Neural progenitor cell (in vitro differentiated cells): ENCODE data around the gene PRSS21. TPM values are rescaled to one million over a fixed set of nuclear protein-coding genes. Genes with fewer than 3 reads are reported as not detected.
A peak's percentile ranks its signal among the peaks of the same experiment; 100 is the strongest.

Source experiments
- DNase-seq: peaks from one replicate; pipeline ENCODE4 v3.0.0-alpha.2; 2016; ENCODE audit warnings: low spot score
- H2AFZ ChIP-seq: fragments of 200-600 bp; sonication (generic); replicated peaks from 2 replicates; pipeline ENCODE4 v1.6.1; 2016; ENCODE audit warnings: antibody characterized with exemption
- H3F3A ChIP-seq: fragments of 200-600 bp; sonication (generic); 2 replicates; pipeline ENCODE4 v1.6.1; 2016; ENCODE audit warnings: antibody characterized with exemption, low read depth
- H3K27ac ChIP-seq: fragments of 200-600 bp; sonication (generic); 2 replicates; pipeline ENCODE4 v1.5.1; 2016; ENCODE audit warnings: mild to moderate bottlenecking
- H3K27me3 ChIP-seq: fragments of 200-600 bp; sonication (generic); 2 replicates; pipeline ENCODE4 v1.6.1; 2016; ENCODE audit warnings: mild to moderate bottlenecking, moderate library complexity
- H3K36me3 ChIP-seq: fragments of 200-600 bp; sonication (generic); 2 replicates; pipeline ENCODE4 v1.5.1; 2016
- H3K4me1 ChIP-seq: fragments of 200-600 bp; sonication (generic); 2 replicates; pipeline ENCODE4 v1.6.1; 2016; ENCODE audit warnings: mixed run types
- H3K4me2 ChIP-seq: fragments of 200-600 bp; sonication (generic); 2 replicates; pipeline ENCODE4 v1.6.1; 2016
- H3K4me3 ChIP-seq: fragments of 200-600 bp; sonication (generic); 2 replicates; pipeline ENCODE4 v1.5.1; 2016
- H3K79me2 ChIP-seq: fragments of 200-600 bp; sonication (generic); 2 replicates; pipeline ENCODE4 v1.6.1; 2016; ENCODE audit warnings: low read depth
- H3K9ac ChIP-seq: fragments of 200-600 bp; sonication (generic); 2 replicates; pipeline ENCODE4 v1.6.1; 2016
- H3K9me3 ChIP-seq: fragments of 200-600 bp; sonication (generic); 2 replicates; pipeline ENCODE4 v1.5.1; 2016; ENCODE audit warnings: low read depth
- H4K20me1 ChIP-seq: fragments of 200-600 bp; sonication (generic); 2 replicates; pipeline ENCODE4 v1.6.1; 2016; ENCODE audit warnings: low read depth
- H3K27ac Mint-ChIP-seq: 3 replicates; pipeline ENCODE4 v1.8.0; 2021; ENCODE audit warnings: mixed read lengths
- H3K27me3 Mint-ChIP-seq: 2 replicates; pipeline ENCODE4 v1.8.0; 2022; ENCODE audit warnings: low read depth, mild to moderate bottlenecking, inconsistent platforms, moderate library complexity, mixed read lengths; ENCODE audit not compliant: insufficient read depth
- H3K36me3 Mint-ChIP-seq: 3 replicates; pipeline ENCODE4 v1.8.0; 2021; ENCODE audit warnings: mixed read lengths
- H3K4me1 Mint-ChIP-seq: 3 replicates; pipeline ENCODE4 v1.8.0; 2021; ENCODE audit warnings: mixed read lengths
- H3K4me3 Mint-ChIP-seq: 3 replicates; pipeline ENCODE4 v1.8.0; 2021; ENCODE audit warnings: mild to moderate bottlenecking, moderate library complexity, mixed read lengths
- H3K9me3 Mint-ChIP-seq: 3 replicates; pipeline ENCODE4 v1.8.0; 2020; ENCODE audit warnings: mixed read lengths
- CTCF ChIP-seq: fragments of 200-600 bp; sonication (generic); IDR thresholded peaks from 2 replicates; pipeline ENCODE4 v1.5.1; 2017; ENCODE audit warnings: antibody characterized with exemption, mild to moderate bottlenecking
- EZH2 ChIP-seq: fragments of 200-600 bp; sonication (generic); IDR thresholded peaks from 2 replicates; pipeline ENCODE4 v1.6.1; 2017; ENCODE audit warnings: antibody characterized with exemption, mild to moderate bottlenecking, moderate library complexity
- EZH2phosphoT487 ChIP-seq: fragments of 200-600 bp; sonication (generic); IDR thresholded peaks from 2 replicates; pipeline ENCODE4 v1.6.1; 2017; ENCODE audit warnings: antibody characterized with exemption
- total RNA-seq: library from RNA; depleted of rRNA; stranded (reverse); fragments of >200 nt; gene quantifications from 2 replicates; pipeline ENCODE4 v1.2.3, GENCODE V29; 2015; ENCODE audit warnings: low replicate concordance

PRSS21 gene
- total RNA-seq, 1 donor from 2014 or later: not detected

DNA sequence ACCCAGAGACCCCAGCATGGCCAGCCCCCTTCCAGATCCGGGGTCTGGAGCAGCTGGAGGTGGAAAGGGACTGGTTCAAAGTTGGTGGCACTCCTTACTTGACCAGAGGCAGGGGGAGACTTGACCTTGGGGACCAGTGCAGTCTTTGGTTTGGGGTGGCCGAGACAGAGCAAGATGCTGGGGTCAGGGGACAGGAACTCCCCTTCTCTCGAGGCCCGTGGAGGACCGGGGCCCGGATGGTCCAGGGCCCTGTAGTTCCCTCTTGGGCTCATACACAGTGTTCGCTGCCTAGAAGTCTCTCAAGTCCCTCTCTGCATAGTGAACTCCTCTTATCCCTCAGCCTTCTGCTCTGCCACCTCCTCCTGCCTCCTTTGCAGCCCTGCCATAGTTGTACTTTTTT, 29.1 kb upstream of the PRSS21 start:
- Mint-ChIP-seq H3K36me3 (no peaks in the 10 kb centered on the region), H3K4me3 (no peak overlapping the region), H3K27ac (no peak overlapping the region), H3K9me3 (no peaks in the 10 kb centered on the region), H3K4me1 (peaks cover 20% of the 10 kb centered on the region), H3K27me3 (no peaks in the 10 kb centered on the region)
- TF ChIP-seq EZH2phosphoT487 (no peak), CTCF (no peak), EZH2 (no peak)
- no peak overlapping the region for H3K27ac ChIP-seq
- H3K36me3 ChIP-seq: no peaks in the 10 kb centered on the region
- H4K20me1 ChIP-seq: no peaks in the 10 kb centered on the region
- no peak overlapping the region for H3K4me3 ChIP-seq
- no peak for DNase-seq
- peaks cover 14% of the 10 kb centered on the region for H3K4me1 ChIP-seq
- peaks cover 7% of the 10 kb centered on the region for H3F3A ChIP-seq
- H3K79me2 ChIP-seq: no peaks in the 10 kb centered on the region
- H3K9me3 ChIP-seq: no peaks in the 10 kb centered on the region
- H2AFZ ChIP-seq: peak overlapping the region; percentile 50
- peaks cover 8% of the 10 kb centered on the region for H3K27me3 ChIP-seq
- no peak overlapping the region for H3K9ac ChIP-seq
- peak overlapping the region; percentile 61 for H3K4me2 ChIP-seq

DNA sequence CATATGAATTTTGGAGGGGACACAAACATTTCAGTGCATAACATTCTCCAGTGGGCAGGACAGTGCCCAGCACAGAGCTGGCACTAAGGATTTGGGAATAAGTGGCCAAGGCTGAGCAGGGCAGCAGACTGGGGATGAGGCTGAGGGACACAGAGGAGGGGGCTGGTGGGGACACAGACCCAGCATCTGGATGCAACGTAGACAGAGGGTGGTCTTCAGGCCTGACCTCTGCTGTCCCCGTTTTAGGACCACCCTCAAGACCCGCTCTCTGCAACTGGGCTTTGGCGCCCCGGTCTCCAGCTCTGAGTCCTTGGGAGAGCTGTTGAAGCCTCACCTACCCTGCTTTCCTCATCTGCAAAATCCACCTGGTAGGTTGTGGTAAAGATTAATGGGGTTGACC, 26.4 kb upstream of the PRSS21 start:
- no peaks in the 10 kb centered on the region for H3K9me3 ChIP-seq
- Mint-ChIP-seq H3K9me3 (no peaks in the 10 kb centered on the region), H3K4me3 (no peak overlapping the region), H3K4me1 (peaks cover 21% of the 10 kb centered on the region), H3K27me3 (peaks cover 5% of the 10 kb centered on the region), H3K36me3 (no peaks in the 10 kb centered on the region), H3K27ac (no peak overlapping the region)
- DNase-seq: no peak
- no peak overlapping the region for H3K27ac ChIP-seq
- no peaks in the 10 kb centered on the region for H4K20me1 ChIP-seq
- no peak overlapping the region for H3K9ac ChIP-seq
- no peak overlapping the region for H2AFZ ChIP-seq
- no peaks in the 10 kb centered on the region for H3K36me3 ChIP-seq
- peaks cover 19% of the 10 kb centered on the region for H3K4me1 ChIP-seq
- H3K27me3 ChIP-seq: peaks cover 8% of the 10 kb centered on the region
- H3K4me2 ChIP-seq: no peak overlapping the region
- no peaks in the 10 kb centered on the region for H3K79me2 ChIP-seq
- H3F3A ChIP-seq: peaks cover 8% of the 10 kb centered on the region
- no peak for TF ChIP-seq CTCF
- TF ChIP-seq EZH2phosphoT487: no peak
- no peak for TF ChIP-seq EZH2
- H3K4me3 ChIP-seq: no peak overlapping the region

DNA sequence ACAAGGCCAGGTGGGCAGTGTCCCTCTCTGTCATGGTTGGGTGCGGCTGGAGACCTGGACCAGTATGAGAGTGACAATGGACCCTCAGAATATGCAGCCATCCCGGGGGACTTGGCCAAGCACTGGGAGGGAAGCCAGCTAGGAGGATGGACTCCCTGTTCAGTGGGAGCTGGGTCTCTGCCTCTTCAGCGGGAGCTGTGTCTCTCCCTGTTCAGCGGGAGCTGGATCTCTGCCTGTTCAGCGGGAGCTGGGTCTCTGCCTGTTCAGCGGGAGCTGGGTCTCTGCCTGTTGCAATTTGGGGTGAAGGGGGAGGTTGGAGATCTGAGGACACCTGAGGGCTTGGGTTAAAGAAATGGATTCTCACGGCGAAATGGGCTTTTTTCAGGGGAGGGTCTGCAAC, 25.9 kb upstream of the PRSS21 start:
- peaks cover 8% of the 10 kb centered on the region for H3K27me3 ChIP-seq
- H3K9ac ChIP-seq: no peak overlapping the region
- no peaks in the 10 kb centered on the region for H4K20me1 ChIP-seq
- no peaks in the 10 kb centered on the region for H3K9me3 ChIP-seq
- no peak overlapping the region for H3K4me2 ChIP-seq
- no peak overlapping the region for H3K27ac ChIP-seq
- TF ChIP-seq EZH2phosphoT487 (no peak), EZH2 (no peak), CTCF (no peak)
- peaks cover 24% of the 10 kb centered on the region for H3K4me1 ChIP-seq
- Mint-ChIP-seq H3K27me3 (peaks cover 6% of the 10 kb centered on the region), H3K4me1 (peaks cover 24% of the 10 kb centered on the region), H3K4me3 (peak overlapping the region; percentile 23), H3K9me3 (no peaks in the 10 kb centered on the region), H3K27ac (peak overlapping the region; percentile 32), H3K36me3 (no peaks in the 10 kb centered on the region)
- DNase-seq: no peak
- H3K36me3 ChIP-seq: no peaks in the 10 kb centered on the region
- H3K4me3 ChIP-seq: no peak overlapping the region
- no peak overlapping the region for H2AFZ ChIP-seq
- H3F3A ChIP-seq: peaks cover 14% of the 10 kb centered on the region
- H3K79me2 ChIP-seq: no peaks in the 10 kb centered on the region
